NCI-H69 (cell line): ENCODE measurements around the gene MCRIP1.

ENCODE experiments used
- DNase-seq: peaks from one replicate; lab custom pipeline; 2025; lab: John Stamatoyannopoulos, UW

MCRIP1 gene

GRCh38 chr17:81803728-81804558 is 29.1 kb downstream of the MCRIP1 start, which contains the start of gene GCGR:
Gene GCGR (plus strand): TSS chr17:81804150. CDS start chr17:81809019, 4,869 bp downstream.
- DNase-seq = no peak

GRCh38 chr17:81802856-81803643 is 30.0 kb downstream of the MCRIP1 start:
- DNase-seq = no peak

GRCh38 chr17:81802048-81802758 is 30.9 kb downstream of the MCRIP1 start:
- DNase-seq = no peak

- no peak for DNase-seq
Observed at GRCh38 chr17:81801327-81801726, 31.8 kb downstream of the MCRIP1 start.

GRCh38 chr17:81794509-81794908 is 38.6 kb downstream of the MCRIP1 start:
- peak; percentile 56 for DNase-seq

- DNase-seq = no peak
Observed at GRCh38 chr17:81794074-81794476, 39.0 kb downstream of the MCRIP1 start.

GRCh38 chr17:81792675-81793615 is 40.1 kb downstream of the MCRIP1 start:
- DNase-seq = no peak
